HG03521 (cell line): ENCODE measurements around the gene CDR2L.
"Not testable (repeated sequence)": the region's sequence is repeated elsewhere in the genome, so short reads cannot be mapped to it uniquely, and the experiment has no call there.

ENCODE experiments used
- ATAC-seq: cut with Tn5 transposase; IDR thresholded peaks from one replicate; pipeline ENCODE4 v1.9.1; 2021; ENCODE audit warnings: mild to moderate bottlenecking, moderate library complexity; ENCODE audit not compliant: unreplicated experiment

The CDR2L gene

GRCh38 chr17:74981318-74981978 lies 6.0 kb upstream of the CDR2L start:
- no peak for ATAC-seq

GRCh38 chr17:74981979-74982662 lies 5.3 kb upstream of the CDR2L start:
- no peak for ATAC-seq

- ATAC-seq = not testable (repeated sequence)
These were observed 4.6 kb upstream of the CDR2L start for GRCh38 chr17:74982663-74983313.

- ATAC-seq = no peak
These were observed 1.2 kb upstream of the CDR2L start for GRCh38 chr17:74986206-74986576.

GRCh38 chr17:74987909-74988711 lies 678 bp downstream of the CDR2L start:
- peak; percentile 31 for ATAC-seq

- no peak for ATAC-seq
These were observed 3.2 kb downstream of the CDR2L start for GRCh38 chr17:74990581-74991105.

- ATAC-seq = no peak
These were observed 4.8 kb downstream of the CDR2L start for GRCh38 chr17:74992223-74992622.

GRCh38 chr17:74994440-74994839 lies 7.0 kb downstream of the CDR2L start:
- ATAC-seq = no peak

GRCh38 chr17:74995847-74996246 lies 8.4 kb downstream of the CDR2L start:
- ATAC-seq = no peak

GRCh38 chr17:74998783-74999182 lies 11.4 kb downstream of the CDR2L start:
- no peak for ATAC-seq

- ATAC-seq = no peak
These were observed 12.1 kb downstream of the CDR2L start for GRCh38 chr17:74999523-74999922.

- ATAC-seq = no peak
These were observed 14.7 kb downstream of the CDR2L start for GRCh38 chr17:75001915-75002843.

- ATAC-seq = no peak
These were observed 15.9 kb downstream of the CDR2L start for GRCh38 chr17:75003070-75003956.

- ATAC-seq = no peak
These were observed 16.5 kb downstream of the CDR2L start for GRCh38 chr17:75003957-75004355.

- no peak for ATAC-seq
These were observed 16.9 kb downstream of the CDR2L start for GRCh38 chr17:75004371-75004770.

GRCh38 chr17:75005291-75005690 lies 17.9 kb downstream of the CDR2L start:
- no peak for ATAC-seq

GRCh38 chr17:75006084-75006483 lies 18.7 kb downstream of the CDR2L start:
- not testable (repeated sequence) for ATAC-seq

GRCh38 chr17:75006653-75007052 lies 19.2 kb downstream of the CDR2L start:
- ATAC-seq = no peak

- no peak for ATAC-seq
These were observed 20.9 kb downstream of the CDR2L start for GRCh38 chr17:75008373-75008772.
